Uterus (tissue), 4 donors: ENCODE results near the gene KCTD6. TPM values are rescaled to one million over a fixed set of nuclear protein-coding genes. Genes with fewer than 3 reads are reported as not detected.

Experiments used
- DNase-seq, 2 donors: peaks; one replicate each; pipeline ENCODE4 v3.0.0-alpha.2; 2019 to 2020
- H3K27ac ChIP-seq, 2 donors: fragments of 200-600 bp; sonication (generic); 1 replicate in 1 of 2; 2 replicates in 1 of 2; pipeline ENCODE4 v1.5.1; 2016 to 2018
- H3K27me3 ChIP-seq, 2 donors: fragments of 200-600 bp; sonication (generic); one replicate each; pipeline ENCODE4 v1.5.1; 2018 to 2019; ENCODE audit warnings: control low read depth in 1 of 2
- H3K36me3 ChIP-seq, 2 donors: fragments of 200-600 bp; sonication (generic); one replicate each; pipeline ENCODE4 v1.5.1; 2019; ENCODE audit warnings: control low read depth in 1 of 2
- H3K4me1 ChIP-seq, 2 donors: fragments of 200-600 bp; sonication (generic); one replicate each; pipeline ENCODE4 v1.5.1; 2018 to 2019; ENCODE audit warnings: control low read depth in 1 of 2
- H3K4me3 ChIP-seq, 2 donors: fragments of 200-600 bp; sonication (generic); 1 replicate in 1 of 2; 2 replicates in 1 of 2; pipeline ENCODE4 v1.5.1; 2018 to 2019; ENCODE audit warnings: mild to moderate bottlenecking in 1 of 2
- H3K9me3 ChIP-seq, 2 donors: fragments of 200-600 bp; sonication (generic); one replicate each; pipeline ENCODE4 v1.5.1; 2019; ENCODE audit warnings: control low read depth in 1 of 2
- POLR2A ChIP-seq, 2 donors: fragments of 450-650 bp; IDR thresholded peaks; one replicate each; pipeline ENCODE4 v1.6.1; 2016; ENCODE audit warnings: antibody characterized with exemption in 2 of 2, mild to moderate bottlenecking in 1 of 2, moderate library complexity in 1 of 2
- intact Hi-C: fragments of 100-400 bp; cut with DNase I; formaldehyde crosslinking; loops from one replicate; pipeline ENCODE4 v1.15.1; 2023; ENCODE audit warnings: low total_unique reads
- total RNA-seq, 4 donors: library from RNA; depleted of rRNA in 3 of 4; stranded (reverse); fragments of >200 nt in 3 of 4; gene quantifications; one replicate each; pipeline versions ENCODE4 v1.1.0 to v1.2.4, GENCODE V29; 2014 to 2023
- TF ChIP-seq, protein P1 (sequence below), 4 experiments: fragments of 200-600 bp in 2 of 4; fragments of 450-650 bp in 2 of 4; sonication (generic) in 2 of 4; IDR thresholded peaks; one replicate each; pipeline ENCODE4 v1.5.1; 2016 to 2019; ENCODE audit warnings: antibody characterized with exemption in 4 of 4, mild to moderate bottlenecking in 2 of 4, moderate library complexity in 1 of 4
- donor health status: DM: yes; HTN: yes; CAD: no.

KCTD6 gene
- total RNA-seq, 4 donors from 2014 or later, result 21.0 to 27.4 (median 24.3) TPM

DNA sequence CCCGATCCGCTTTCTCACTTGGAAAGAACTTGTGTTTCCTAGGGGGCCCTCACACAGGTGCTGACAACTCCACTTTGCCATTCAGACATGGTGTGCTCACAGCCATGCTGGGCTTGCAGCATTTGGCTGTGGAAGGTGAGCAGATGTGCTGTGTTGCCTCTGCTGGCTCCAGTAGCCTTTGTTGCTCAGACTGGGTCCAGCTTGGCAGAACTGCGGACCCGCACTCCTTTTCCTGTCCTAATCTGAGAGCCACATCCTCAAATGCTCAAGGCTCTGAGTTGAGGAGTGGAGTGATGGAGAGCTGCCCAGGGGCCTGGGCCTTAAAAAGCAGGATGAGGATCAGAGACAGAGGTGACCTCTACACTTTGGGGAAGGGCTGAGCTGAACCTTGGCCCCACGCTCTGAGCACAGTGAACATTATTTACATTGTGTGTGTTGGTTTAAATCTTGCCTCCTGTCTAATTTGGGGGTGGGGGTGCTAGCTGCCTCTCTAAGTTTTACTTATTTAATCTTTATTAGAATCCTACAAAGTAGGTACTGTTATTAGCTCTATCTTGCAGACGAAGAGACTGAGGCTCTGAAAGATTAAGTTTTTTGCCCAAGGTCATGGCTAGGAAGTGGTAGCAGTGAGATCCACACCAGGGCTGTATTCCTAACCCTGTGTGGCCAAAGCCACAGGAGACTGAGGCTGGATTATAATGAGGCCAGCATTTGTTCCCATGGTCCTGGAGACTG lies 27.9 kb downstream of the KCTD6 start:
- no peaks in the 10 kb centered on the region for H3K36me3 ChIP-seq
- no peaks in the 10 kb centered on the region for H3K27me3 ChIP-seq
- intact Hi-C loops, result no loop called here
- H3K27ac ChIP-seq, result no peak overlapping the region
- no peaks in the 10 kb centered on the region for H3K4me1 ChIP-seq
- no peak overlapping the region for H3K4me3 ChIP-seq
- TF ChIP-seq, protein P1, sequence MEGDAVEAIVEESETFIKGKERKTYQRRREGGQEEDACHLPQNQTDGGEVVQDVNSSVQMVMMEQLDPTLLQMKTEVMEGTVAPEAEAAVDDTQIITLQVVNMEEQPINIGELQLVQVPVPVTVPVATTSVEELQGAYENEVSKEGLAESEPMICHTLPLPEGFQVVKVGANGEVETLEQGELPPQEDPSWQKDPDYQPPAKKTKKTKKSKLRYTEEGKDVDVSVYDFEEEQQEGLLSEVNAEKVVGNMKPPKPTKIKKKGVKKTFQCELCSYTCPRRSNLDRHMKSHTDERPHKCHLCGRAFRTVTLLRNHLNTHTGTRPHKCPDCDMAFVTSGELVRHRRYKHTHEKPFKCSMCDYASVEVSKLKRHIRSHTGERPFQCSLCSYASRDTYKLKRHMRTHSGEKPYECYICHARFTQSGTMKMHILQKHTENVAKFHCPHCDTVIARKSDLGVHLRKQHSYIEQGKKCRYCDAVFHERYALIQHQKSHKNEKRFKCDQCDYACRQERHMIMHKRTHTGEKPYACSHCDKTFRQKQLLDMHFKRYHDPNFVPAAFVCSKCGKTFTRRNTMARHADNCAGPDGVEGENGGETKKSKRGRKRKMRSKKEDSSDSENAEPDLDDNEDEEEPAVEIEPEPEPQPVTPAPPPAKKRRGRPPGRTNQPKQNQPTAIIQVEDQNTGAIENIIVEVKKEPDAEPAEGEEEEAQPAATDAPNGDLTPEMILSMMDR (IDR thresholded peaks at IDR 0.05), result no peak
- no peak for TF ChIP-seq POLR2A (IDR thresholded peaks at IDR 0.05)
- no peaks in the 10 kb centered on the region for H3K9me3 ChIP-seq
- DNase-seq, result no peak

DNA sequence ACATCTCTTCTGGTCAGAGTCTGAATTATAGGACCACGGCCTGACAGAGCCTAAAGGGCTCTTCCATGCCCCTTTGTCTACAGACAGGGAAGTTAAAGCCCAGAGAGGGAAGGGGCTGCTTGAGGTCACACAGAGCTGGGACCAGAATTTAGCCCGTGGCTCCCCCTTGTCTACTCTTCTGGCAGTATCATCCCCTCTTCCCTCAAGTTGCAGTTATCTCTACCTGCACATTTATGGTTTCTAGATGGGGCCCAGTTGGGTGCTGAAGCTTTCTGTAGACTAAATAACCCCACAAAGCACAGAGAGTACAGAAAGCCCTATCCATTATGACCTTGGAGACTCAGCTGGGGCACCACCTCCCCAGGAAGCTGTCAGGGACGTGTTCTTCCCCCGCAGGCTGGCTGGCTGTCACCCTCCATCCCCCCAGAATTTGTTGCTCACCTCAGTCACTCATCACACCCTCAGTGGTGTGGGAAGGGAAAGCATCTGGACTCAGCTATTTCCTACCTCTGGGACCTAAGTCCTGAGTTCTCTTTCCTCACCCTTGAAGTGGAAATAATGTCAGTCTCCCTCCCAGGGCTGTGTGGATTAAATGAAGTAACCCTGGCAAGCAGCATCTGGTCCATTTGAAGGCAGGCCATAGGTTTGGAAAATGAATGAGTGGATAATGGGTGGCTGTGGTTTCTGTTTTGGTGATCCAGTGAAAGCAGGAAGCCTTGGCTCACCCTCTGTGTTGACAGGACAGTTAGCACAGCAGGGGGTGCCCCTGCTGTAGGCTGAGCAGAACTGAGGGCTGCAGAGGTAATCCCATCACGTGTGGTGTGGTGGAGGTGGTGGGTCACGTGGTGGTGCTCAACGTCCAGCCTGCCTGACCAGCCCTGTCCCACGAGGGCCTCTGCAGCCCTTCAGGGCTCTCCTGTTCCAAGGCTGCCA lies 28.8 kb downstream of the KCTD6 start:
- TF ChIP-seq, protein P1 (IDR thresholded peaks at IDR 0.05), result no peak
- TF ChIP-seq POLR2A (IDR thresholded peaks at IDR 0.05), result no peak
- no peaks in the 10 kb centered on the region for H3K36me3 ChIP-seq

DNA sequence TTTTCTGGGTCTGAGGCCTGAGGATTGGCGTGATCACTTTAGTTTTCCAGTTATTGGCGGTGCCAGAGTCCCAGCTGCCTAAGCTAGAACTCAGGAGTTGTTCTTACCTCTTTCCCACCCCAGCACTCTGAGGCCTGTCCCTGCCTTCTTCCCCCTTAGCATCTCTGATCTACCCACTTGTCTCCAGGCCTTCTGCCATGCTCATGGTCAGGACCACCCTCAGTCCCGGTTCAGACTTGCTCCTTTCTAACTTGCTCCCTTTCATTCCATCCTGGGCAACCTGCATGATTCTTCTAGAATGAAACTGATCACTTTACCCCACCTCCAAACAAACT lies 29.4 kb downstream of the KCTD6 start:
- Histone ChIP-seq H3K27me3 (no peaks in the 10 kb centered on the region), H3K27ac (no peak overlapping the region), H3K4me3 (no peak overlapping the region), H3K36me3 (no peaks in the 10 kb centered on the region), H3K4me1 (no peaks in the 10 kb centered on the region), H3K9me3 (no peaks in the 10 kb centered on the region)
- intact Hi-C loops, result no loop called here
- no peak for DNase-seq
- TF ChIP-seq, protein P1 (IDR thresholded peaks at IDR 0.05), result no peak
- no peak for TF ChIP-seq POLR2A (IDR thresholded peaks at IDR 0.05)

More for the DNA sequence above, 28.8 kb downstream of the KCTD6 start:
- no peak for DNase-seq
- Histone ChIP-seq H3K4me3 (no peak overlapping the region), H3K27ac (no peak overlapping the region), H3K4me1 (no peaks in the 10 kb centered on the region), H3K27me3 (no peaks in the 10 kb centered on the region), H3K9me3 (no peaks in the 10 kb centered on the region)
- intact Hi-C loops, result no loop called here

DNA sequence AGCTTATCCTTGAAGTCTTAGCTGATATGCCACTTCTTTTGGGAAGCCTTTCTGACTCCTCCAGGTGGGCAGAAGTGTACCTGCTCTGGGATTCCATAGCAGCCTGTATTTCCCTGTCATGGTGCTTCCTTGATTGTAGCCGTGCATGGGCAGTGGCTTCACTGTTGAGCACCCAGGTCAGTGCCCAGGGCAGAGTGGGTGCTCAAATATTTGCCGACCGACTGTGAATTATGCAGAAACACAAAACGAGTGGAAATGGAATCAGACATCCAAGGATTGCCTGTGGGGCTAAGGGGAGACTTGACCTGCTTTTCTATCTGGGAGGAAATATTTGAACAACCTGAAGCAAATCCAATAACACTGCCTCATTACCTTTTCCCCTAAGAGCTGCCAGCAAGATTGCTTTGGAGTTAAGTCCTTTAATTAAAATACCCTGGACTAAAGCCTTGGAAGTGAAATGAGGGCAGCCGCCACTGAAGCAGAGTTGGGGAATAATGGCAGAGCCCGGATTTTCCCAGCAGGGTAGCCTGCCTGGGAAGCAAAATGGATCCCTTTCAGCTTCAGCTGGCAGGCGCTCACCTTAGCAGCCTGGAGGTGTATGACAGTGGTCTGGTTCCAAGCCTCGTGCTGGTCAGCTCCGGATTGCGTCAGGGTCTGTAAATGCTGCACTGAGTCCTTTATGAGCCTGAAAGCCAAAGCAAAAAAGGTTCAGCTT lies 30.2 kb downstream of the KCTD6 start:
- Histone ChIP-seq H3K4me3 (no peak overlapping the region), H3K4me1 (no peaks in the 10 kb centered on the region), H3K27ac (no peak overlapping the region), H3K27me3 (no peaks in the 10 kb centered on the region), H3K36me3 (no peaks in the 10 kb centered on the region), H3K9me3 (no peaks in the 10 kb centered on the region)
- intact Hi-C loops, result no loop called here
- DNase-seq, result no peak
- no peak for TF ChIP-seq POLR2A (IDR thresholded peaks at IDR 0.05)
- TF ChIP-seq, protein P1 (IDR thresholded peaks at IDR 0.05), result no peak
